GM18498 (cell line): ENCODE measurements around the gene NAPSA.
"Not testable (repeated sequence)": the region's sequence is repeated elsewhere in the genome, so short reads cannot be mapped to it uniquely, and the experiment has no call there.

ENCODE experiments used
- ATAC-seq: cut with Tn5 transposase; IDR thresholded peaks from one replicate; pipeline ENCODE4 v1.9.1; 2021; ENCODE audit warnings: mild to moderate bottlenecking, moderate library complexity; ENCODE audit not compliant: unreplicated experiment

NAPSA gene

GRCh38 chr19:50331994-50332243 is 33.5 kb downstream of the NAPSA start:
- ATAC-seq, result no peak

- no peak for ATAC-seq
Measured at GRCh38 chr19:50331221-50331993, 34.0 kb downstream of the NAPSA start.

GRCh38 chr19:50330365-50331078 is 34.9 kb downstream of the NAPSA start:
- peak; percentile 37 for ATAC-seq

GRCh38 chr19:50329926-50330294 is 35.5 kb downstream of the NAPSA start:
- not testable (repeated sequence) for ATAC-seq

GRCh38 chr19:50329146-50329925 is 36.1 kb downstream of the NAPSA start, which contains the start of gene KCNC3:
Gene KCNC3 (minus strand): TSS chr19:50329377. CDS start chr19:50329082, 295 bp downstream.
- ATAC-seq, result peak; percentile 52

GRCh38 chr19:50328873-50329145 is 36.6 kb downstream of the NAPSA start:
- ATAC-seq, result peak; percentile 24

- peak; percentile 2 for ATAC-seq
Measured at GRCh38 chr19:50328224-50328872, 37.1 kb downstream of the NAPSA start.

GRCh38 chr19:50327461-50328223 is 37.8 kb downstream of the NAPSA start:
- no peak for ATAC-seq

GRCh38 chr19:50327013-50327412 is 38.4 kb downstream of the NAPSA start:
- no peak for ATAC-seq

- no peak for ATAC-seq
Measured at GRCh38 chr19:50326101-50326664, 39.3 kb downstream of the NAPSA start.

- no peak for ATAC-seq
Measured at GRCh38 chr19:50325310-50326100, 39.9 kb downstream of the NAPSA start.

- no peak for ATAC-seq
Measured at GRCh38 chr19:50324331-50324730, 41.1 kb downstream of the NAPSA start.

- ATAC-seq, result no peak
Measured at GRCh38 chr19:50323782-50324133, 41.7 kb downstream of the NAPSA start.

- no peak for ATAC-seq
Measured at GRCh38 chr19:50322931-50323781, 42.3 kb downstream of the NAPSA start.

GRCh38 chr19:50322234-50322633 is 43.2 kb downstream of the NAPSA start:
- no peak for ATAC-seq

- ATAC-seq, result no peak
Measured at GRCh38 chr19:50321831-50322230, 43.6 kb downstream of the NAPSA start.

GRCh38 chr19:50320596-50320995 is 44.8 kb downstream of the NAPSA start:
- no peak for ATAC-seq

GRCh38 chr19:50320051-50320450 is 45.4 kb downstream of the NAPSA start:
- no peak for ATAC-seq

GRCh38 chr19:50319156-50319555 is 46.3 kb downstream of the NAPSA start:
- no peak for ATAC-seq
